SK-N-SH treated with all-trans-retinoic acid at 6 μM for 48 hours (cell line): ENCODE measurements around the gene NRN1L.

Experiments used
- ATAC-seq: fragments of 200-7000 bp; cut with Tn5 transposase; 3 replicates; pipeline ENCODE4 v1.9.1; 2020; ENCODE audit warnings: mild to moderate bottlenecking, moderate library complexity
- BACH2 ChIP-seq: fragments of 250-450 bp; sonication (Bioruptor Pico); IDR thresholded peaks from 2 replicates; pipeline ENCODE4 v1.9.0; 2021; ENCODE audit warnings: mild to moderate bottlenecking, borderline replicate concordance
- CSDC2 ChIP-seq: fragments of 250-450 bp; sonication (Bioruptor Pico); IDR thresholded peaks from 2 replicates; pipeline ENCODE4 v1.5.0; 2020; ENCODE audit warnings: mild to moderate bottlenecking, moderate library complexity
- CSRNP3 ChIP-seq: fragments of 250-450 bp; sonication (Bioruptor Pico); IDR thresholded peaks from 2 replicates; pipeline ENCODE4 v1.5.1; 2021; ENCODE audit warnings: mild to moderate bottlenecking, moderate library complexity
- GLIS3 ChIP-seq: fragments of 250-450 bp; sonication (Bioruptor Pico); IDR thresholded peaks from 2 replicates; pipeline ENCODE4 v1.5.0; 2020; ENCODE audit warnings: mild to moderate bottlenecking, moderate library complexity
- ISL1 ChIP-seq: fragments of 250-450 bp; sonication (Bioruptor Pico); IDR thresholded peaks from 2 replicates; pipeline ENCODE4 v2.1.2; 2022; ENCODE audit warnings: mild to moderate bottlenecking, moderate library complexity
- OSR1 ChIP-seq: fragments of 250-450 bp; sonication (Bioruptor Pico); IDR thresholded peaks from 2 replicates; pipeline ENCODE4 v1.8.0; 2022; ENCODE audit warnings: moderate library complexity, mild to moderate bottlenecking, inconsistent platforms
- PATZ1 ChIP-seq: fragments of 250-450 bp; sonication (Bioruptor Pico); IDR thresholded peaks from 2 replicates; pipeline ENCODE4 v1.8.0; 2020; ENCODE audit warnings: mild to moderate bottlenecking, moderate library complexity, borderline replicate concordance
- POU6F1 ChIP-seq: fragments of 250-450 bp; sonication (Bioruptor Pico); IDR thresholded peaks from 2 replicates; pipeline ENCODE4 v1.8.0; 2021; ENCODE audit warnings: low read depth, mild to moderate bottlenecking, moderate library complexity, borderline replicate concordance
- PPARA ChIP-seq: fragments of 250-450 bp; sonication (Bioruptor Pico); IDR thresholded peaks from 2 replicates; pipeline ENCODE4 v1.5.0; 2020; ENCODE audit warnings: mild to moderate bottlenecking, borderline replicate concordance
- RARB ChIP-seq: fragments of 250-450 bp; sonication (Bioruptor Pico); IDR thresholded peaks from 2 replicates; pipeline ENCODE4 v1.8.0; 2021; ENCODE audit warnings: mild to moderate bottlenecking, moderate library complexity
- SNAI2 ChIP-seq: fragments of 250-450 bp; sonication (Bioruptor Pico); IDR thresholded peaks from 2 replicates; pipeline ENCODE4 v1.5.0; 2020; ENCODE audit warnings: mild to moderate bottlenecking, moderate library complexity
- TCF4 ChIP-seq: fragments of 250-450 bp; sonication (Bioruptor Pico); IDR thresholded peaks from 2 replicates; pipeline ENCODE4 v1.8.0; 2021; ENCODE audit warnings: mild to moderate bottlenecking, moderate library complexity, borderline replicate concordance
- TOX ChIP-seq: fragments of 250-450 bp; sonication (Bioruptor Pico); IDR thresholded peaks from 2 replicates; pipeline ENCODE4 v1.8.0; 2021; ENCODE audit warnings: mild to moderate bottlenecking, moderate library complexity, borderline replicate concordance
- TSHZ2 ChIP-seq: fragments of 250-450 bp; sonication (Bioruptor Pico); IDR thresholded peaks from 2 replicates; pipeline ENCODE4 v1.5.0; 2020; ENCODE audit warnings: mild to moderate bottlenecking, moderate library complexity
- ZC3H10 ChIP-seq: fragments of 250-450 bp; sonication (Bioruptor Pico); IDR thresholded peaks from 2 replicates; pipeline ENCODE4 v1.5.1; 2021; ENCODE audit warnings: mild to moderate bottlenecking, moderate library complexity
- ZFP3 ChIP-seq: fragments of 250-450 bp; sonication (Bioruptor Pico); IDR thresholded peaks from 2 replicates; pipeline ENCODE4 v1.5.0; 2020; ENCODE audit warnings: mild to moderate bottlenecking, moderate library complexity
- ZFP30 ChIP-seq: fragments of 450-650 bp; formaldehyde crosslinking; IDR thresholded peaks from 2 replicates; pipeline ENCODE4 v1.5.0; 2022; ENCODE audit warnings: mild to moderate bottlenecking, moderate library complexity
- ZNF565 ChIP-seq: fragments of 450-650 bp; formaldehyde crosslinking; conservative IDR thresholded peaks from 2 replicates; pipeline ENCODE4 v1.5.0; 2020; ENCODE audit warnings: low read depth, mild to moderate bottlenecking, moderate library complexity
- ZNF8 ChIP-seq: fragments of 450-650 bp; formaldehyde crosslinking; IDR thresholded peaks from 2 replicates; pipeline ENCODE4 v1.5.0; 2020; ENCODE audit warnings: mild to moderate bottlenecking, moderate library complexity

The NRN1L gene

GRCh38 chr16:67856927-67857546 is 27.6 kb upstream of the NRN1L start (continued):
- TF ChIP-seq TCF4 (CRISPR knock-in tag) (no peak), ISL1 (CRISPR knock-in tag) (no peak)

GRCh38 chr16:67857547-67858233 is 27.0 kb upstream of the NRN1L start:
- ATAC-seq, result peak; percentile 94
- TF ChIP-seq TSHZ2 (CRISPR knock-in tag) (no peak), POU6F1 (CRISPR knock-in tag) (no peak), GLIS3 (CRISPR knock-in tag) (no peak), PATZ1 (CRISPR knock-in tag) (no peak), ISL1 (CRISPR knock-in tag) (no peak), CSDC2 (CRISPR knock-in tag) (no peak), PPARA (CRISPR knock-in tag) (no peak), ZC3H10 (CRISPR knock-in tag) (no peak), ZNF8 (CRISPR knock-in tag) (no peak)

GRCh38 chr16:67858500-67858899 is 26.2 kb upstream of the NRN1L start:
- no peak for ATAC-seq
- TF ChIP-seq BACH2 (CRISPR knock-in tag) (no peak), CSRNP3 (CRISPR knock-in tag) (no peak), ZNF8 (CRISPR knock-in tag) (no peak), ISL1 (CRISPR knock-in tag) (no peak), PPARA (CRISPR knock-in tag) (no peak), SNAI2 (CRISPR knock-in tag) (no peak), TOX (CRISPR knock-in tag) (no peak), ZC3H10 (CRISPR knock-in tag) (no peak), ZFP30 (CRISPR knock-in tag) (no peak), PATZ1 (CRISPR knock-in tag) (no peak), ZNF565 (no peak), OSR1 (CRISPR knock-in tag) (no peak), TCF4 (CRISPR knock-in tag) (no peak), RARB (CRISPR knock-in tag) (no peak), ZFP3 (CRISPR knock-in tag) (no peak)
